CD14-positive monocyte (primary cell): ENCODE measurements around the gene RGS7. TPM values are rescaled to one million over a fixed set of nuclear protein-coding genes. Genes with fewer than 3 reads are reported as not detected.

Source experiments
- DNase-seq, 3 donors: peaks; one replicate each; pipeline ENCODE4 v3.0.0-alpha.2; 2011 to 2022
- H2AFZ ChIP-seq: 2 replicates; pipeline ENCODE4 v1.6.0; 2012; ENCODE audit warnings: mild to moderate bottlenecking, low read depth, low read length, inconsistent platforms; ENCODE audit not compliant: insufficient read depth, poor library complexity, severe bottlenecking
- H3K27ac ChIP-seq, 2 donors: 1 replicate in 1 of 2; 2 replicates in 1 of 2; pipeline ENCODE4 v1.5.1; 2012 to 2013; ENCODE audit warnings: low read length in 2 of 2, control low read depth in 1 of 2, inconsistent platforms in 1 of 2, low read depth in 1 of 2, mild to moderate bottlenecking in 1 of 2
- H3K27me3 ChIP-seq, 2 donors: one replicate each; pipeline versions ENCODE4 v1.6.0 to v1.6.1; 2011 to 2013; ENCODE audit warnings: low read length in 2 of 2; ENCODE audit not compliant: control insufficient read depth in 2 of 2, insufficient read depth in 2 of 2
- H3K36me3 ChIP-seq, 2 donors: replicated peaks in 1 of 2; 1 replicate in 1 of 2; 2 replicates in 1 of 2; pipeline versions ENCODE4 v1.5.1 to v1.6.1; 2012 to 2013; ENCODE audit warnings: low read length in 2 of 2, control low read depth in 1 of 2, inconsistent platforms in 1 of 2, mild to moderate bottlenecking in 1 of 2; ENCODE audit not compliant: insufficient read depth in 2 of 2, control insufficient read depth in 1 of 2
- H3K4me1 ChIP-seq, 2 donors: 1 replicate in 1 of 2; 2 replicates in 1 of 2; pipeline versions ENCODE4 v1.5.1 to v1.6.1; 2012 to 2013; ENCODE audit warnings: low read length in 2 of 2, control low read depth in 1 of 2, inconsistent platforms in 1 of 2, mild to moderate bottlenecking in 1 of 2, moderate library complexity in 1 of 2; ENCODE audit not compliant: insufficient read depth in 2 of 2, control insufficient read depth in 1 of 2
- H3K4me2 ChIP-seq: replicated peaks from 2 replicates; pipeline ENCODE3; 2012; ENCODE audit warnings: low read length, moderate library complexity, mild to moderate bottlenecking; ENCODE audit not compliant: poor library complexity, severe bottlenecking; ENCODE audit errors: extremely low read depth
- H3K4me3 ChIP-seq, 3 experiments: fragments of 200-600 bp in 1 of 3; sonication (generic) in 1 of 3; replicated peaks in 1 of 3; 1 replicate in 2 of 3; 2 replicates in 1 of 3; pipeline ENCODE4 v1.5.1; 2011 to 2013; ENCODE audit warnings: low read length in 3 of 3, mild to moderate bottlenecking in 3 of 3, control low read depth in 2 of 3, low read depth in 2 of 3, inconsistent platforms in 1 of 3, moderate library complexity in 1 of 3
- H3K79me2 ChIP-seq: 2 replicates; pipeline ENCODE4 v1.6.0; 2012; ENCODE audit warnings: mild to moderate bottlenecking, control low read depth, inconsistent platforms, low read length, moderate library complexity; ENCODE audit not compliant: insufficient read depth
- H3K9ac ChIP-seq: 2 replicates; pipeline ENCODE4 v1.6.0; 2017; ENCODE audit warnings: low read length, mild to moderate bottlenecking; ENCODE audit not compliant: insufficient read depth, poor library complexity, severe bottlenecking
- H3K9me3 ChIP-seq, 2 donors: replicated peaks in 1 of 2; 1 replicate in 1 of 2; 2 replicates in 1 of 2; pipeline versions ENCODE4 v1.5.1 to v1.6.1; 2012 to 2013; ENCODE audit warnings: low read length in 2 of 2, control low read depth in 1 of 2; ENCODE audit not compliant: control insufficient read depth in 1 of 2, insufficient read depth in 1 of 2
- H4K20me1 ChIP-seq: 2 replicates; pipeline ENCODE4 v1.6.0; 2012; ENCODE audit warnings: mild to moderate bottlenecking, low read length, control low read depth, moderate library complexity; ENCODE audit not compliant: insufficient read depth
- H3K27ac Mint-ChIP-seq, 7 donors: one replicate each; pipeline ENCODE4 v1.8.0; 2020; ENCODE audit warnings: mild to moderate bottlenecking in 7 of 7, mixed read lengths in 7 of 7, moderate library complexity in 6 of 7, inconsistent platforms in 2 of 7
- H3K27me3 Mint-ChIP-seq, 3 donors: one replicate each; pipeline ENCODE4 v1.8.0; 2021 to 2022; ENCODE audit warnings: low read depth in 3 of 3, mild to moderate bottlenecking in 3 of 3, mixed read lengths in 3 of 3, moderate library complexity in 3 of 3, inconsistent platforms in 1 of 3
- H3K36me3 Mint-ChIP-seq, 2 donors: one replicate each; pipeline ENCODE4 v1.8.0; 2020; ENCODE audit warnings: mixed read lengths in 2 of 2, inconsistent platforms in 1 of 2, mild to moderate bottlenecking in 1 of 2
- H3K4me1 Mint-ChIP-seq: one replicate; pipeline ENCODE4 v1.8.0; 2020; ENCODE audit warnings: mild to moderate bottlenecking, mixed read lengths
- H3K4me3 Mint-ChIP-seq, 2 donors: one replicate each; pipeline ENCODE4 v1.8.0; 2020; ENCODE audit warnings: mild to moderate bottlenecking in 2 of 2, mixed read lengths in 2 of 2, moderate library complexity in 1 of 2
- H3K9me3 Mint-ChIP-seq, 7 donors: one replicate each; pipeline ENCODE4 v1.8.0; 2020 to 2022; ENCODE audit warnings: mixed read lengths in 7 of 7, mild to moderate bottlenecking in 6 of 7, moderate library complexity in 6 of 7, inconsistent platforms in 2 of 7
- CTCF ChIP-seq: fragments of 200-600 bp; IDR thresholded peaks from one replicate; pipeline ENCODE4 v1.8.0; 2022; ENCODE audit warnings: antibody characterized with exemption, mild to moderate bottlenecking
- WGBS: methylation state at CpG from one replicate; pipeline ENCODE4 v1.1.5; 2013; ENCODE audit warnings: missing lambda C conversion rate; ENCODE audit not compliant: insufficient coverage; 5-methylcytosine and 5-hydroxymethylcytosine counted together
- intact Hi-C, 2 donors: fragments of 100-400 bp; cut with micrococcal nuclease; formaldehyde crosslinking; loops; one replicate each; pipeline versions ENCODE4 v1.15.0 to v1.15.1; 2023
- polyA plus RNA-seq, 3 donors: library from polyadenylated mRNA; depleted of rRNA in 1 of 3; unstranded in 2 of 3; stranded (reverse) in 1 of 3; fragments of 300-500 nt in 2 of 3; fragments of >200 nt in 1 of 3; fragmentation: Illumina TruSeq in 2 of 3; gene quantifications; 1 replicate in 2 of 3; 2 replicates in 1 of 3; pipeline ENCODE4 v1.2.3, GENCODE V29; 2012 to 2021

Gene RGS7
- polyA plus RNA-seq, 3 donors = not detected

GRCh38 chr1:241240069-241240468, 116.9 kb downstream of the RGS7 start:
- intact Hi-C loops = no loop called here
- H3K4me1 ChIP-seq = no peaks in the 10 kb centered on the region
- H2AFZ ChIP-seq = no peak overlapping the region
- no peaks in the 10 kb centered on the region for H3K79me2 ChIP-seq
- Mint-ChIP-seq H3K27me3 (no peaks in the 10 kb centered on the region), H3K36me3 (no peaks in the 10 kb centered on the region), H3K27ac (peak overlapping the region in 1 of 7 donors; percentile 76), H3K4me1 (no peaks in the 10 kb centered on the region), H3K9me3 (peaks cover 2 to 16% (median 7%) of the 10 kb centered on the region in 7 donors), H3K4me3 (no peak overlapping the region)
- H3K36me3 ChIP-seq = no peaks in the 10 kb centered on the region
- no peak overlapping the region for H3K9ac ChIP-seq
- no peak overlapping the region for H3K27ac ChIP-seq
- no peak for DNase-seq
- H3K4me2 ChIP-seq = no peak overlapping the region
- no peak for TF ChIP-seq CTCF
- WGBS = 59% methylated on average over 1 of the region's 5 CpGs
- peaks cover under 1 to 4% of the 10 kb centered on the region in 2 donors for H3K9me3 ChIP-seq
- no peaks in the 10 kb centered on the region for H4K20me1 ChIP-seq
- no peak overlapping the region for H3K4me3 ChIP-seq
- H3K27me3 ChIP-seq = no peaks in the 10 kb centered on the region

GRCh38 chr1:241237873-241238272, 119.1 kb downstream of the RGS7 start:
- H3K9me3 Mint-ChIP-seq = peaks cover 0 to 9% (median 3%) of the 10 kb centered on the region in 7 donors
- H3K27ac Mint-ChIP-seq = no peak overlapping the region
- Histone ChIP-seq H3K4me1 (no peaks in the 10 kb centered on the region), H3K27ac (no peak overlapping the region), H3K27me3 (no peaks in the 10 kb centered on the region), H3K4me2 (no peak overlapping the region), H3K4me3 (no peak overlapping the region), H2AFZ (no peak overlapping the region), H3K9ac (no peak overlapping the region), H3K9me3 (peaks cover 0 to 3% of the 10 kb centered on the region in 2 donors), H4K20me1 (no peaks in the 10 kb centered on the region), H3K36me3 (no peaks in the 10 kb centered on the region), H3K79me2 (no peaks in the 10 kb centered on the region)
- no peaks in the 10 kb centered on the region for H3K4me1 Mint-ChIP-seq
- no peaks in the 10 kb centered on the region for H3K27me3 Mint-ChIP-seq
- no peak for TF ChIP-seq CTCF
- WGBS = 86% methylated on average over 6 of the region's 8 CpGs
- DNase-seq = no peak
- H3K4me3 Mint-ChIP-seq = no peak overlapping the region
- H3K36me3 Mint-ChIP-seq = no peaks in the 10 kb centered on the region
- intact Hi-C loops = no loop called here
